Epidermal melanocyte (primary cell): Measurements from ENCODE around the gene ATP8A2.
"Not testable (repeated sequence)": the region's sequence is repeated elsewhere in the genome, so short reads cannot be mapped to it uniquely, and the experiment has no call there.

Source experiments
- DNase-seq: peaks from one replicate; pipeline ENCODE4 v3.0.0; 2011; ENCODE audit warnings: low spot score; ENCODE audit not compliant: insufficient read length

Gene ATP8A2

DNA sequence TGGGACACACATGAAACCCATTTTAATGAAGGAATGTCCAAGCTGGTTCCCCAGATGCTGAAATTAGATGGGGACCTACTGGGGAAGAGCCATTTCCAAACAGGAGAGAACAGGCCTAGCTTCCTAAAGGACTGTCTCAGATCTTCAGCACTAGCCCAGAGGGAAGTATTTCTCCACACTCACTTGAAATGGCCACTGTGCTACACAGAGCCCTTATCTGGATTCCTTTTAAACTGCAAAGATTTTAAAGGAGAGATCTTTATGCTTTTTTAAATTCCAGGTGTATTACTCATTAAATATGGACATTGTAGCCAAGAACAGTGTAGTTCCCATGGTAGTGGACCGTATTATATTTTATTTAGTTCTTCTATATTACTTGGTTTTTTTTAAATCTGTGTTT lies 424.7 kb downstream of the ATP8A2 start:
- DNase-seq: no peak

GRCh38 chr13:25798998-25799397 lies 427.2 kb downstream of the ATP8A2 start:
- DNase-seq: no peak

GRCh38 chr13:25800523-25800922 lies 428.7 kb downstream of the ATP8A2 start:
- DNase-seq: no peak

GRCh38 chr13:25802579-25802978 lies 430.8 kb downstream of the ATP8A2 start:
- DNase-seq: no peak

DNA sequence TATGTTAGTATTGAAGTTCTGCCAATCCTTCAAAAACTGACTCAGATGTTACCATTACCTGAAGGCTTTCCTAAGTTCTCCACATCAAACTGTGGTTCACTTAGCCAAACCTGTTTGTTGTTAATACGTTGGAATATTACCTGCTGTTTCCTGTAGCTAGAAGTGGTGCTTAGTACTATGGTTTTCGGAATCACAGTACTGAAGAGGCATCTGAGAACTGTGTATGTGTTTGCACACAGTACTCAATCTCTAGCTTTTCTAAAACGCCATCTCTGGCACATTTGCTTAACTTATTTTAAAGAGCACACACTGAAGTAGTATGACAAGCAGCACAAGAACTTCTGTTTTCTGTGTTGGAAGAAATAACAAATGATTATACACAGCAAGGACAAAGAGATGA lies 431.9 kb downstream of the ATP8A2 start:
- no peak for DNase-seq

DNA sequence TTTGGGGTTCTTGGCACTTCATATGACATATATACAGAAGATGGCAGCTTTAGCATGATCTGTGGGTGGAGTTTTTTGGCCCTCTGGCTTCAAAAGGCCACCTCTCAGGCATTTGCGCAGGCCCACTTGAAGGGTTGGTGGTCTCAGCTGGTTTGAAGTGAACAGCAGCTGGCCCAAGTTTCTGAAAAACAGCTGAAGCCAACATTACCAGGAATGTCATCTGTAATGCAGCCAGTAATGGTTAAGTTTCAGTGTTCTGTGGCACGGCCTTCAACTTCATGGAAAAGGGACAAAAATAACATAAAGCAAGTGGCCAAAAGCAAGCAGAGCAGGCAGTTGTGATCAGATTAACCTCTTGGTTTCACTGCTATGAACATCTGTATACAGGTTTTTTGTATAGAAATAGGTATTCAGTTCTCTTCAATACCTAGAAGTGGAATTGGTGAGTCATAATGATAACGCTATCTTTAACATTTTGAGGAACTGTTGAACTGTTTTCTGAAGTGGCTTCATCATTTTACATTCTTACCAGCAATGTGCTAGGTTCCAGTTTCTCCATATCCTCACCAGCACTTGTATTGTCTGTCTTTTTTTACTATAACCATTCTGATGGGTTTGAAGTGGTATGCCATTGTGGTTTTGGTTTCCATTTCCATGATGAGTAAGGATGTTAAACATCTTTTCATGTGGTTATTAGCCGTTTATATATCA lies 434.6 kb downstream of the ATP8A2 start:
- no peak for DNase-seq

- no peak for DNase-seq
Measured at GRCh38 chr13:25807562-25807961, 435.8 kb downstream of the ATP8A2 start.

GRCh38 chr13:25811506-25811905 lies 439.7 kb downstream of the ATP8A2 start:
- no peak for DNase-seq

- DNase-seq: no peak
Measured at GRCh38 chr13:25816239-25816638, 444.5 kb downstream of the ATP8A2 start.

- no peak for DNase-seq
Measured at GRCh38 chr13:25819856-25820530, 448.2 kb downstream of the ATP8A2 start.

GRCh38 chr13:25821776-25822175 lies 450.0 kb downstream of the ATP8A2 start:
- DNase-seq: no peak

- DNase-seq: not testable (repeated sequence)
Measured at GRCh38 chr13:25827221-25827620, 455.4 kb downstream of the ATP8A2 start.

GRCh38 chr13:25827831-25828465 lies 456.2 kb downstream of the ATP8A2 start:
- no peak for DNase-seq

- no peak for DNase-seq
Measured at GRCh38 chr13:25833761-25834160, 462.0 kb downstream of the ATP8A2 start.

GRCh38 chr13:25836574-25837336 lies 465.0 kb downstream of the ATP8A2 start:
- no peak for DNase-seq

DNA sequence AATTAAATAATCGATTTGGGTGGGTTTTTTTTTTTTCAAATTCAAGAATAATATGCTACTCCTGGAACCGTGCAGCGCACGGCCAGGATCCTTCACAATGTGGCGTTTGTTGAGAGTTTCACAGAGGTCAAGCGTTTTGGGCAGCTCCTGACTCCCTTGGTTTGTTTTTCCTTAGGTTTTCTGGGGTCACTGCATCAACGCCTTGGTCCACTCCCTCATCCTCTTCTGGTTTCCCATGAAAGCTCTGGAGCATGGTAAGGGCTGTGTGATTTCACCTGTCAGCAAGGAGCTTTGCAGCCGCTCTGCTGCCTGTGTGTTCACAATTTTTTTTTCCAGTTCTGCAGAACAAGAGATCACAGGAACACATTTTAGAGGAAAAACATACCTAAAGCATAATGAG lies 467.6 kb downstream of the ATP8A2 start:
- no peak for DNase-seq

DNA sequence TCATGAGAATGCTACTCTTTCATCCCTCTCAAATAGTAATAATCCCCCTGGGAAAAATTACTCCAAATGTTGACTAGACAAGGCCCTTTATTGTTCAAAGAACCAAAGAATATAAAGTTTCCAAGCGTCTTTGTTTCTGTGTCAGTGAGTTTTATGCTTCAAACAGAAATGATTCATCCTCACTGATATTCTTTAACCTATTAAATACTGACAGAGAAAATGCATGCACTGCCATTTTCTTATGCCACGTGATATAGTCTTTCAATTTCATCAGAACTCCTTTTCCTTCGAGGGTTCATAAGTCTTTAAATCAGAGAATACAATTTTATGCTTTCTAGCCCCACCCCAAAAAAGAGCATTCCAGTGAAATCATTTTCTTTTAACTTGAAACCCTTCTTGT lies 468.5 kb downstream of the ATP8A2 start:
- DNase-seq: peak; percentile 51

DNA sequence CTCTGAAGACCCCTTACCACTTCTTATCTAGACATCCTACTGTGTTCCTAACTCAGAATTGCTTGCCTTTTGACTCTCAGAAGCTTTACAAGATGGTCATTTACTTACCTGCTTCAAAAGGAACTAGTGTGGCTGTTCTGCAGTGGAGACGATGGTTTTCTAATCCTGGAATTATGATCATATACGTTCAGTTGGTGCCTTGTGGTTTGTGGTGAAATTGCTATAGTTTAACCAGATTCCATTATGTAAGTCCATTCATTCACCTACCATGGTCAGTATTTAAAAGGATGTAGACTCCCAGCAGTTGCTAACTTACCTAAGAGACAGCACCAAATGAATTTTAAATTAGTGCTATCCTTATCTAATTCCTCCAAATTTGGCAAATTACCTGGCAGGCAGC lies 469.2 kb downstream of the ATP8A2 start:
- DNase-seq: no peak

DNA sequence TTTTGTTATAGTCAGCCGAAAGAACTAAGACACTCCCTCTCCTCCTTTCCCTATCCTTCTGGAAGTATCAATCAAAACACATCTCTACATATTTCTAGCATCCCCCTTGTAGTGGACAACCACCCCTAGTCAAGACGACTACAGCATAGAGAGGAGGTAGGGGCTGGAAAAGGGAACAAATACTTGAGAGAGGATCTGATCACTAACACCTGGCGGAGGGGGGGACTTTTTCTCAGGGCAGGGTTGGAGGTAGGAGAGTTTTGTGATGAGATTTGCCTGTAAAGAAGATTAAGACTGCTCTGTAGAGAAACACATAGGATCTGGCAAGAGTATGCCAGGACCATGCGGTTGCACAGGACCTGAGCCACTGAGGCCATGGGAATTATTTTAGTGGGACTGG lies 471.9 kb downstream of the ATP8A2 start:
- no peak for DNase-seq

DNA sequence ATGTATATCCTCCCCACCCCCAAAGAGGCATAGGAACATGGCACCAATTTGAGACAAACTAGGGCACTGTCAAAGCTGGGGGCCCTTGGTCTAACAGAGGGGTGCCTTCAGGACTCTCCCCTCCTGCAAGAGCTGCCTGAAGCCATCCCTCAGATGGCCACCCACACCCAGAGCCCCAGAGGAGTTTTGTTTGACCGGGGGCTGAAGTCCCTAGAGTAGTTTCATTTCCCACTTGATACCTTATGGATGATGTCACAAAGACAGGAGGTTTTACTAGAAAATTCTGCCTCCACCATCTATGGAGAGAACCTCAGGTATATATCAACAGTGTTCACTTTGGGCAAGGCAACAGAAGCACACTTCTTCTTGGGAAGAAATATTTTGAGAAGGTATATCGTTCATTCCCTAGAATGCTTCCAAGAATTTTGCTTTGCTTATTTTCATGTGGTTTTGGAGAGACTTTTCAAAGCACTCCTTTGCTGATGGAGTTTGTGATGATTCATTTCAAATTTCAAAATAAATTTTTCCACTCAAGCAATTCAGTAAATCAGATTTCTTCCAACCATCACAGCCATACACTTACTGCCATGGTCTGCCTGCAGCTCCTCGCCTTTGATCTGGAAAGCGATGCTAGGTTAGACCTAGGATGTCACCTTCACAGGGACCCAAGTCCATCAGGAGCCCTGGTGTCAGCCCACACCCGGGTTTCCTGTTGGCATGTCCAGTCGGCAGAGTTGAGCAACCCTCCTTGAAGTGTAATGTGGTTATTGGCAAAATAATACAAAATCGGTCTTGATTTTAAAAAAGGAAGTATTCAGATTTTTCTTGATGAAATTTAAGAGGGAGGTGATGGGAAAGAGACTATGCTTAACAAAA lies 473.0 kb downstream of the ATP8A2 start:
- no peak for DNase-seq
